ENCODE measurements around the gene USP3.

The USP3 gene

GRCh38 chr15:63540449-63540848 lies 36.1 kb downstream of the USP3 start:
- TF ChIP-seq EGR1 (IDR thresholded peaks at IDR 0.05) = no peak
- TF ChIP-seq ZBTB7A (IDR thresholded peaks at IDR 0.05; ENCODE audit: low read depth) = no peak
- TF ChIP-seq TAF1 (IDR thresholded peaks at IDR 0.05; ENCODE audit: low read depth) = no peak
- TF ChIP-seq YY1 (IDR thresholded peaks at IDR 0.05; ENCODE audit: low read depth) = no peak

- TF ChIP-seq EGR1 (IDR thresholded peaks at IDR 0.05) (no peak), MAX (IDR thresholded peaks at IDR 0.05) (no peak), YY1 (IDR thresholded peaks at IDR 0.05; ENCODE audit: low read depth) (no peak), CREB1 (IDR thresholded peaks at IDR 0.05; ENCODE audit: low read depth) (no peak), FOXM1 (IDR thresholded peaks at IDR 0.05; ENCODE audit: borderline replicate concordance, low read depth) (no peak), NFIC (IDR thresholded peaks at IDR 0.05) (no peak), EP300 (IDR thresholded peaks at IDR 0.05; ENCODE audit: borderline replicate concordance) (no peak), CEBPB (IDR thresholded peaks at IDR 0.05) (no peak)
Measured at GRCh38 chr15:63544258-63545026, 40.0 kb downstream of the USP3 start.

- TF ChIP-seq NFIC (IDR thresholded peaks at IDR 0.05) (no peak), CREB1 (IDR thresholded peaks at IDR 0.05; ENCODE audit: low read depth) (no peak), REST (IDR thresholded peaks at IDR 0.05; ENCODE audit: low read depth) (no peak), CEBPB (IDR thresholded peaks at IDR 0.05) (no peak), ZBTB7A (IDR thresholded peaks at IDR 0.05; ENCODE audit: low read depth) (no peak), USF1 (IDR thresholded peaks at IDR 0.05) (no peak), RAD21 (IDR thresholded peaks at IDR 0.05; ENCODE audit: low read depth) (no peak), EP300 (IDR thresholded peaks at IDR 0.05; ENCODE audit: borderline replicate concordance) (no peak), YY1 (IDR thresholded peaks at IDR 0.05; ENCODE audit: low read depth) (no peak), FOXM1 (IDR thresholded peaks at IDR 0.05; ENCODE audit: borderline replicate concordance, low read depth) (no peak), TCF12 (IDR thresholded peaks at IDR 0.05; ENCODE audit: low read depth) (no peak), TAF1 (IDR thresholded peaks at IDR 0.05; ENCODE audit: low read depth) (no peak), TEAD4 (IDR thresholded peaks at IDR 0.05) (no peak), EGR1 (IDR thresholded peaks at IDR 0.05) (no peak), MAX (IDR thresholded peaks at IDR 0.05) (no peak)
Measured at GRCh38 chr15:63545520-63545919, 41.1 kb downstream of the USP3 start.

GRCh38 chr15:63551400-63551799 lies 47.0 kb downstream of the USP3 start:
- no peak for TF ChIP-seq RAD21 (IDR thresholded peaks at IDR 0.05; ENCODE audit: low read depth)

GRCh38 chr15:63553388-63553791 lies 49.0 kb downstream of the USP3 start:
- TF ChIP-seq ZBTB7A (IDR thresholded peaks at IDR 0.05; ENCODE audit: low read depth) (no peak), TAF1 (IDR thresholded peaks at IDR 0.05; ENCODE audit: low read depth) (no peak), FOXM1 (IDR thresholded peaks at IDR 0.05; ENCODE audit: borderline replicate concordance, low read depth) (no peak), CREB1 (IDR thresholded peaks at IDR 0.05; ENCODE audit: low read depth) (no peak), USF1 (IDR thresholded peaks at IDR 0.05) (peak; percentile 57)

- TF ChIP-seq CREB1 (IDR thresholded peaks at IDR 0.05; ENCODE audit: low read depth) = no peak
- TF ChIP-seq TCF12 (IDR thresholded peaks at IDR 0.05; ENCODE audit: low read depth) = no peak
- no peak for TF ChIP-seq RAD21 (IDR thresholded peaks at IDR 0.05; ENCODE audit: low read depth)
- no peak for TF ChIP-seq TEAD4 (IDR thresholded peaks at IDR 0.05)
- no peak for TF ChIP-seq EP300 (IDR thresholded peaks at IDR 0.05; ENCODE audit: borderline replicate concordance)
- no peak for TF ChIP-seq EGR1 (IDR thresholded peaks at IDR 0.05)
- no peak for TF ChIP-seq NFIC (IDR thresholded peaks at IDR 0.05)
- TF ChIP-seq ZBTB7A (IDR thresholded peaks at IDR 0.05; ENCODE audit: low read depth) = no peak
- TF ChIP-seq YY1 (IDR thresholded peaks at IDR 0.05; ENCODE audit: low read depth) = no peak
- TF ChIP-seq REST (IDR thresholded peaks at IDR 0.05; ENCODE audit: low read depth) = no peak
- no peak for TF ChIP-seq TAF1 (IDR thresholded peaks at IDR 0.05; ENCODE audit: low read depth)
- TF ChIP-seq MAX (IDR thresholded peaks at IDR 0.05) = no peak
- TF ChIP-seq FOXM1 (IDR thresholded peaks at IDR 0.05; ENCODE audit: borderline replicate concordance, low read depth) = no peak
- no peak for TF ChIP-seq USF1 (IDR thresholded peaks at IDR 0.05)
- no peak for TF ChIP-seq CEBPB (IDR thresholded peaks at IDR 0.05)
Measured at GRCh38 chr15:63554337-63554927, 50.0 kb downstream of the USP3 start.
